Vagina (tissue), 2 donors: Measurements from ENCODE around the gene ANKRD53.

Experiments used
- CTCF ChIP-seq, 3 experiments: fragments of 450-650 bp in 2 of 3; fragments of 200-600 bp in 1 of 3; sonication (generic) in 1 of 3; IDR thresholded peaks; one replicate each; pipeline ENCODE4 v1.5.1; 2017 to 2019; ENCODE audit warnings: antibody characterized with exemption in 3 of 3, mild to moderate bottlenecking in 2 of 3, moderate library complexity in 2 of 3
- POLR2AphosphoS5 ChIP-seq, 2 donors: sonication (generic); formaldehyde crosslinking; IDR thresholded peaks; one replicate each; pipeline ENCODE4 v1.9.0; 2017; ENCODE audit warnings: antibody characterized with exemption in 2 of 2, mild to moderate bottlenecking in 2 of 2, low read depth in 1 of 2; ENCODE audit not compliant: insufficient read depth in 1 of 2

DNA sequence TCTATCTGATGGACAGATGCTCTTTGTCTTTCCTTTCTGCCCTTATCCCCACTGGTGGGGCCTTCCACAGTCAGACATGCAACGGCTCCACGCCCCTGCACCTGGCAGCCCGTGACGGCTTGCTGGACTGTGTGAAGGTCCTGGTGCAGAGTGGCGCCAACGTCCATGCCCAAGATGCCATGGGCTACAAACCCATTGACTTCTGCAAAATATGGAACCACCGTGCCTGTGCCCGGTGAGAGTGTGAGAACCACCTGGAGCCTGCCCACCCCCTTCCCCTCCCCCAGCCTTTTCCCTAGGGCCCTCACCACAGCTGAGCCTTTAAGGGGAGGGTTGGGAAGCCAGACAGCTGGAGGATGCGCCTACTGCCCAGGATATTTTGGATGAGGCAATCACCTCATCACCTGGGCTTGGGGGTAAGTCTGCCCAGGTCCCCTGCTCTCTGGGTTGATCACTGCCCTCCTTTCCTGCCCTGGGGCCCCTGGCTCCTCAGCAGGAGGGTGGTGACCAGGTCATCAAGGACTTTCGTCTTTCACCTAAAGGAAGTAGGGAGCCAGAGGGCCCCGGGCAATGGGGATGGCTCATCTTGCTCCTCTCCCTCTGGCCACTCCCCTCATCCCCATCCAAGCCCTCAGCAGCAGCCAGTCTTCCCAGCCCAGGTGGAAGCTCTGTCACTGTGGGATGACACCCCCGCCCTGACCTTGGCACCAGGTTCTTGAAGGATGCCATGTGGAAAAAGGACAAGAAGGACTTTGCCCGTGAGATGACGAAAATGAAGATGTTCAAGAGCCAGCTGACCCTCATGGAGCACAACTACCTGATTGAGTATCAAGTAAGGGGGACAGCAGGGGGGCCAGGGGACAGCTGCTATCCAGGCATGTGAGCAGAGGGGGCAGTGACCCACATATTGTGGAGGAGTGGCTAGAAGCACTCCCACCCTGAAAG, 3.7 kb downstream of the ANKRD53 start:
- TF ChIP-seq POLR2AphosphoS5 (IDR thresholded peaks at IDR 0.05; ENCODE audit: insufficient read depth in 1 of 2, low read depth in 1 of 2): no peak
- no peak for TF ChIP-seq CTCF (IDR thresholded peaks at IDR 0.05)
